Caco-2 (cell line): Measurements from ENCODE around the gene NIPSNAP3A. TPM values are rescaled to one million over a fixed set of nuclear protein-coding genes. Genes with fewer than 3 reads are reported as not detected.
A peak's percentile ranks its signal among the peaks of the same experiment; 100 is the strongest.
"Not testable (repeated sequence)": the region's sequence is repeated elsewhere in the genome, so short reads cannot be mapped to it uniquely, and the experiment has no call there.

Source experiments
- Bru-seq: library from RNA; stranded (reverse); fragments of 400-500 nt; gene quantifications from one replicate; lab custom pipeline; 2021; lab: Mats Ljungman, UMichigan
- BruChase-seq, 2 experiments: library from RNA; stranded (reverse); fragments of 400-500 nt; gene quantifications; one replicate each; lab custom pipeline; 2021; lab: Mats Ljungman, UMichigan
- BruUV-seq: library from RNA; stranded (reverse); fragments of 400-500 nt; replicated peaks from 2 replicates; lab custom pipeline; 2021; lab: Mats Ljungman, UMichigan
- CTCF ChIA-PET: fragments of 300-600 bp; sonication (Branson Sonifier 250); formaldehyde crosslinking; loops from one replicate; lab custom pipeline; 2022; ENCODE audit warnings: antibody characterized with exemption; lab: Charles Lee
- POLR2A ChIA-PET: fragments of 300-600 bp; sonication (Branson Sonifier 250); formaldehyde crosslinking; loops from one replicate; lab custom pipeline; 2022; ENCODE audit warnings: antibody characterized with exemption; lab: Charles Lee
- DNase-seq, 2 experiments: peaks; one replicate each; pipeline versions ENCODE4 v3.0.0 to v3.0.0-alpha.2; 2020 to 2022
- H3K27me3 ChIP-seq: replicated peaks from 2 replicates; pipeline ENCODE4 v1.6.0; 2011; ENCODE audit warnings: low read length; ENCODE audit not compliant: control insufficient read depth, insufficient read depth
- H3K36me3 ChIP-seq: 2 replicates; pipeline ENCODE4 v1.5.1; 2011; ENCODE audit warnings: low read length; ENCODE audit not compliant: control insufficient read depth, insufficient read depth
- H3K4me1 ChIP-seq: fragments of 250-450 bp; sonication (Bioruptor Pico); 2 replicates; pipeline ENCODE4 v1.5.1; 2020; ENCODE audit warnings: mild to moderate bottlenecking
- H3K4me3 ChIP-seq: 2 replicates; pipeline ENCODE4 v1.5.1; 2011; ENCODE audit warnings: low read depth, mild to moderate bottlenecking, control low read depth, low read length
- H3K9me3 ChIP-seq: fragments of 250-450 bp; sonication (Bioruptor Pico); 2 replicates; pipeline ENCODE4 v1.5.1; 2020; ENCODE audit warnings: mild to moderate bottlenecking, moderate library complexity
- H3K27ac Mint-ChIP-seq: one replicate; pipeline ENCODE4 v1.8.0; 2022; ENCODE audit warnings: mixed read lengths; ENCODE audit not compliant: unreplicated experiment
- H3K27me3 Mint-ChIP-seq: one replicate; pipeline ENCODE4 v1.8.0; 2022; ENCODE audit warnings: mixed read lengths; ENCODE audit not compliant: insufficient read depth, unreplicated experiment
- H3K36me3 Mint-ChIP-seq: one replicate; pipeline ENCODE4 v1.8.0; 2022; ENCODE audit warnings: mild to moderate bottlenecking, mixed read lengths; ENCODE audit not compliant: insufficient read depth, unreplicated experiment
- H3K4me1 Mint-ChIP-seq: one replicate; pipeline ENCODE4 v1.8.0; 2022; ENCODE audit warnings: low read depth, mixed read lengths; ENCODE audit not compliant: unreplicated experiment
- H3K4me3 Mint-ChIP-seq: one replicate; pipeline ENCODE4 v1.8.0; 2022; ENCODE audit warnings: mild to moderate bottlenecking, moderate library complexity, mixed read lengths; ENCODE audit not compliant: unreplicated experiment
- H3K9me3 Mint-ChIP-seq: one replicate; pipeline ENCODE4 v1.8.0; 2022; ENCODE audit warnings: mixed read lengths; ENCODE audit not compliant: unreplicated experiment
- CTCF ChIP-seq, 2 experiments: fragments of 200-600 bp in 1 of 2; IDR thresholded peaks; 1 replicate in 1 of 2; 2 replicates in 1 of 2; pipeline versions ENCODE4 v1.5.1 to v1.8.0; 2011 to 2022; ENCODE audit warnings: antibody characterized with exemption in 1 of 2, control low read depth in 1 of 2, inconsistent platforms in 1 of 2, low read depth in 1 of 2, low read length in 1 of 2, mild to moderate bottlenecking in 1 of 2, moderate library complexity in 1 of 2; ENCODE audit not compliant: insufficient read depth in 1 of 2, severe bottlenecking in 1 of 2, unreplicated experiment in 1 of 2
- intact Hi-C: fragments of 100-400 bp; cut with micrococcal nuclease; formaldehyde crosslinking; loops from one replicate; pipeline ENCODE4 v1.10.0; 2022; ENCODE audit not compliant: unreplicated experiment
- long read RNA-seq: library from polyadenylated mRNA; stranded (forward); transcript quantifications from one replicate; pipeline ENCODE4 v2.0.0, GENCODE V29; 2022
- total RNA-seq: library from RNA; stranded (reverse); gene quantifications from 2 replicates; pipeline ENCODE4 v1.2.3, GENCODE V29; 2022

The NIPSNAP3A gene
- total RNA-seq (15.8 and 19.0 TPM in 2 replicates), Bru-seq, nascent RNA (percentile 72 among the genes with signal in this experiment), BruChase-seq, experiment 1, labeled RNA remaining after a 2-hour chase (percentile 58 among the genes with signal in this experiment), BruChase-seq, experiment 2, labeled RNA remaining after a 6-hour chase (percentile 70 among the genes with signal in this experiment)
- long read RNA-seq, transcript NIPSNAP3A-201 (6 exons, 1,633 nt), result major isoform, 54 of 61 reads
- long read RNA-seq, partial matches to known transcripts, result 6 of 61 reads
- long read RNA-seq, other reads (novel, unspliced or antisense), result 1 of 61 reads

- Mint-ChIP-seq H3K27me3 (no peaks in the 10 kb centered on the region), H3K4me3 (peak within 1 kb of the TSS; percentile 95), H3K27ac (peak within 1 kb of the TSS; percentile 88), H3K36me3 (peaks cover 21% of the 10 kb centered on the region), H3K4me1 (peaks cover 27% of the 10 kb centered on the region), H3K9me3 (no peaks in the 10 kb centered on the region)
- ChIA-PET CTCF (interaction anchor here (0.6 kb wide), 1 partner anchor 361 kb away, joined by 3 read pairs; no protein-coding TSS in a partner anchor), POLR2A (no interaction called here)
- intact Hi-C loops, result loop anchor here (1.0 to 10.0 kb wide), 3 partner anchors 17 to 653 kb away; partner anchors contain the start of genes NIPSNAP3B and SMC2
- H3K4me3 ChIP-seq, result peak within 1 kb of the TSS; percentile 71
- H3K36me3 ChIP-seq, result no peaks in the 10 kb centered on the region
- peak in 1 of 2 experiments; percentile 11 for TF ChIP-seq CTCF (IDR thresholded peaks at IDR 0.05; ENCODE audit: insufficient read depth in 1 of 2, low read depth in 1 of 2, low read length in 1 of 2, severe bottlenecking in 1 of 2, unreplicated experiment in 1 of 2)
- peak; percentile 85 to 87 for DNase-seq
- H3K9me3 ChIP-seq, result no peaks in the 10 kb centered on the region
- peaks cover 13% of the 10 kb centered on the region for H3K4me1 ChIP-seq
- no peaks in the 10 kb centered on the region for H3K27me3 ChIP-seq
- BruUV-seq, result no TSS peak
Measured at GRCh38 chr9:104747565-104748358, at the start of gene NIPSNAP3A. Gene NIPSNAP3A, plus strand, starts transcription at chr9:104747683. Its CDS starts 110 bp downstream, at chr9:104747793.

- BruUV-seq, result no TSS peak
- intact Hi-C loops, result loop anchor here (1.0 kb wide), 3 partner anchors 43 to 622 kb away; partner anchors contain the start of gene NIPSNAP3A
- no peak for TF ChIP-seq CTCF (IDR thresholded peaks at IDR 0.05; ENCODE audit: insufficient read depth in 1 of 2, low read depth in 1 of 2, low read length in 1 of 2, severe bottlenecking in 1 of 2, unreplicated experiment in 1 of 2)
- H3K27me3 ChIP-seq, result no peaks in the 10 kb centered on the region
- peaks cover 27% of the 10 kb centered on the region for H3K4me1 Mint-ChIP-seq
- no peak overlapping the region for H3K4me3 ChIP-seq
- no peaks in the 10 kb centered on the region for H3K36me3 ChIP-seq
- CTCF ChIA-PET, result no interaction called here
- no peaks in the 10 kb centered on the region for H3K9me3 ChIP-seq
- H3K4me3 Mint-ChIP-seq, result peak overlapping the region; percentile 32
- DNase-seq, result peak; percentile 58 to 64
- no peaks in the 10 kb centered on the region for H3K27me3 Mint-ChIP-seq
- peaks cover 43% of the 10 kb centered on the region for H3K4me1 ChIP-seq
- H3K9me3 Mint-ChIP-seq, result peaks cover 42% of the 10 kb centered on the region
- H3K27ac Mint-ChIP-seq, result peak overlapping the region; percentile 75
- POLR2A ChIA-PET, result no interaction called here
- peaks cover 5% of the 10 kb centered on the region for H3K36me3 Mint-ChIP-seq
Measured at GRCh38 chr9:104700306-104700705, 47.2 kb upstream of the NIPSNAP3A start.

GRCh38 chr9:104708737-104709136 is 38.7 kb upstream of the NIPSNAP3A start:
- H3K27me3 ChIP-seq, POLR2A ChIA-PET, H3K9me3 ChIP-seq, BruUV-seq, H3K4me3 Mint-ChIP-seq, H3K36me3 Mint-ChIP-seq, H3K27me3 Mint-ChIP-seq, DNase-seq, H3K4me1 ChIP-seq, H3K4me3 ChIP-seq, intact Hi-C loops, CTCF ChIA-PET, H3K36me3 ChIP-seq, H3K27ac Mint-ChIP-seq, H3K4me1 Mint-ChIP-seq: not testable (repeated sequence)
- H3K9me3 Mint-ChIP-seq, result peaks cover 24% of the 10 kb centered on the region
